Panc1 (cell line): ENCODE data around the gene SLC29A1. TPM values are rescaled to one million over a fixed set of nuclear protein-coding genes. Genes with fewer than 3 reads are reported as not detected.

Source experiments
- ATAC-seq: fragments of 200-7000 bp; cut with Tn5 transposase; 2 replicates; pipeline ENCODE4 v1.9.1; 2020; ENCODE audit warnings: mild to moderate bottlenecking, moderate library complexity
- BruUV-seq: library from RNA; stranded (reverse); fragments of 400-500 nt; replicated peaks from 2 replicates; lab custom pipeline; 2021; lab: Mats Ljungman, UMichigan
- CTCF ChIA-PET: fragments of 300-600 bp; sonication (Branson Sonifier 250); formaldehyde crosslinking; loops from one replicate; lab custom pipeline; 2022; ENCODE audit warnings: antibody characterized with exemption; lab: Charles Lee
- POLR2A ChIA-PET: fragments of 300-600 bp; sonication (Branson Sonifier 250); formaldehyde crosslinking; loops from one replicate; lab custom pipeline; 2022; ENCODE audit warnings: antibody characterized with exemption; lab: Charles Lee
- DNase-seq: peaks from one replicate; pipeline ENCODE4 v3.0.0-alpha.2; 2010; ENCODE audit warnings: low read depth, low spot score
- H3K27ac ChIP-seq: 2 replicates; pipeline ENCODE4 v1.5.1; 2011; ENCODE audit warnings: mild to moderate bottlenecking, low read length, inconsistent platforms
- H3K27me3 ChIP-seq: fragments of 200-500 bp; sonication (Bioruptor generic); 2 replicates; pipeline ENCODE4 v1.6.0; 2014; ENCODE audit warnings: low read length, inconsistent platforms; ENCODE audit not compliant: control insufficient read depth, insufficient read depth
- H3K36me3 ChIP-seq: fragments of 200-500 bp; sonication (Bioruptor generic); 2 replicates; pipeline ENCODE4 v1.5.1; 2014; ENCODE audit warnings: inconsistent platforms, mild to moderate bottlenecking, low read length, moderate library complexity; ENCODE audit not compliant: control insufficient read depth, insufficient read depth
- H3K4me1 ChIP-seq: 2 replicates; pipeline ENCODE4 v1.5.1; 2011; ENCODE audit warnings: inconsistent platforms, mild to moderate bottlenecking, low read length, moderate library complexity; ENCODE audit not compliant: control insufficient read depth, insufficient read depth
- H3K4me3 ChIP-seq, 2 experiments: 2 replicates each; pipeline ENCODE4 v1.5.1; 2011 to 2012; ENCODE audit warnings: low read depth in 2 of 2, low read length in 2 of 2, mild to moderate bottlenecking in 2 of 2, inconsistent platforms in 1 of 2, moderate library complexity in 1 of 2
- H3K9me3 ChIP-seq: fragments of 200-500 bp; sonication (Bioruptor generic); 2 replicates; pipeline ENCODE4 v1.5.1; 2014; ENCODE audit warnings: low read depth, mild to moderate bottlenecking, inconsistent platforms, low read length, moderate library complexity; ENCODE audit not compliant: control insufficient read depth, insufficient read depth
- POLR2AphosphoS5 ChIP-seq: IDR thresholded peaks from 2 replicates; pipeline ENCODE4 v1.6.1; 2012; ENCODE audit warnings: mild to moderate bottlenecking, low read depth, low read length, moderate library complexity
- SIN3A ChIP-seq: IDR thresholded peaks from 2 replicates; pipeline ENCODE4 v1.6.1; 2012; ENCODE audit warnings: low read depth, mild to moderate bottlenecking, low read length, moderate library complexity, borderline replicate concordance; ENCODE audit not compliant: insufficient read depth
- in situ Hi-C: cut with HindIII; loops from 2 replicates; pipeline ENCODE4 v1.10.0; 2016; ENCODE audit warnings: low sequenced_read_pairs, low pct_unique_long_range_greater_than_20kb
- intact Hi-C: fragments of 100-400 bp; cut with micrococcal nuclease; formaldehyde crosslinking; loops from one replicate; pipeline ENCODE4 v1.10.0; 2022; ENCODE audit not compliant: unreplicated experiment
- total RNA-seq: library from RNA; stranded (reverse); gene quantifications from one replicate; pipeline ENCODE4 v1.2.1, GENCODE V29; 2021; ENCODE audit not compliant: unreplicated experiment
- TF ChIP-seq, protein P1 (sequence below), 2 experiments: IDR thresholded peaks; 2 replicates each; pipeline ENCODE4 v1.6.1; 2011 to 2012; ENCODE audit warnings: low read depth in 2 of 2, control low read depth in 1 of 2, low read length in 1 of 2, mild to moderate bottlenecking in 1 of 2, moderate library complexity in 1 of 2; ENCODE audit not compliant: insufficient read depth in 1 of 2

Gene SLC29A1
- total RNA-seq, 1 experiment from 2014 or later: 263 TPM

DNA sequence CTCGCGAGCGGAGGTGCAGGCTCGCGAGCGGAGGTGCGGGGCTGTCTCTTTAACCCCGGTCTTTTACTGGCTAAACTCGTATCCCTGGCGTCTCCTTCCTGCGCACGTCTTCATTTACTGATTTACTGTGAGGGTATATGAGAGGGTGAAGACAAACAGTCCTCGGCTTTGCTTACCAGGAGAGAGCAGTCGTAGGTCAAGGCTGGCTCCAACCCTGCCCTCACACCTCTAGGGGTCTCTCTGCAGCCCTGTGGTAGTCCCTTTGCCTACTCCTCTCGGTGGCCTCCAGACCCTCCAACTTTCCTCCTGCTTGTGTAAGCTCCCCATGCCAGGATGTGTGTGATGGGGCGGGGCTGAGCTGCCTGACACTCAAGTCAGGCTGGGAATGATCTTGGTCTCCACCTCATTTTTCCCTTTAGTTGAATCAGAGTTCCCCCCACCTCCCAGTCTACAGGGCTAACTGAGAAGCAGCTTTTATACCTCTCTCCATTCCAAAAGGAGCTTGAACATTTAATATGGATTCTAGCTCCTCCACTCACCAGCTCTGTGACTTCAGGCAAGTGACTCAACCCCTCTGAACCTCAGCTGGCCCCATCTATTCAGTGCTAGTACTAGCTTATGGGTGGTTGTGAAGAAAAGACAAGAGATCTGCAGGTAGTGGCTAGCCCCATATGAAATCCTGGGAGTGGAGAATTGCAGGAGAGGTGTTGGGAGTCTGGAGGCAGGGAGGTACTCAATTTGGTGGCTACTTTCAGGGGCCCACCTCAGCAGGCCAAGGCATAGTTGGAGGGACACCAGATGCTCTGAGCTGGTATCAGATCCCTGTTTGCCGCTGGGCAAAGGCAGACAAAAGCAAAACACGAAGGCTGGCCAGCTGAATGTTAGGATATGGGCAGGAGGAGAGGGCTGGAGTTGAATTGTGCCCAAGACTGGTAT, 902 bp downstream of the SLC29A1 start:
- in situ Hi-C loops: no loop called here
- Histone ChIP-seq H3K36me3 (no peaks in the 10 kb centered on the region), H3K9me3 (no peaks in the 10 kb centered on the region), H3K27me3 (no peaks in the 10 kb centered on the region), H3K27ac (peak overlapping the region; percentile 91), H3K4me1 (peaks cover 61% of the 10 kb centered on the region), H3K4me3 (peak overlapping the region; percentile 55 to 83)
- DNase-seq (no peak), ATAC-seq (no peak)
- CTCF ChIA-PET: interaction anchor here (0.6 to 1.4 kb wide), 5 partner anchors 10 to 35 kb away, joined by 3 to 7 read pairs (median 4); no protein-coding TSS in a partner anchor
- TF ChIP-seq POLR2AphosphoS5: no peak; the same call in 1 of the 2 replicates
- peak; percentile 68; the same call in 1 of the 2 replicates for TF ChIP-seq SIN3A
- TF ChIP-seq, protein P1, sequence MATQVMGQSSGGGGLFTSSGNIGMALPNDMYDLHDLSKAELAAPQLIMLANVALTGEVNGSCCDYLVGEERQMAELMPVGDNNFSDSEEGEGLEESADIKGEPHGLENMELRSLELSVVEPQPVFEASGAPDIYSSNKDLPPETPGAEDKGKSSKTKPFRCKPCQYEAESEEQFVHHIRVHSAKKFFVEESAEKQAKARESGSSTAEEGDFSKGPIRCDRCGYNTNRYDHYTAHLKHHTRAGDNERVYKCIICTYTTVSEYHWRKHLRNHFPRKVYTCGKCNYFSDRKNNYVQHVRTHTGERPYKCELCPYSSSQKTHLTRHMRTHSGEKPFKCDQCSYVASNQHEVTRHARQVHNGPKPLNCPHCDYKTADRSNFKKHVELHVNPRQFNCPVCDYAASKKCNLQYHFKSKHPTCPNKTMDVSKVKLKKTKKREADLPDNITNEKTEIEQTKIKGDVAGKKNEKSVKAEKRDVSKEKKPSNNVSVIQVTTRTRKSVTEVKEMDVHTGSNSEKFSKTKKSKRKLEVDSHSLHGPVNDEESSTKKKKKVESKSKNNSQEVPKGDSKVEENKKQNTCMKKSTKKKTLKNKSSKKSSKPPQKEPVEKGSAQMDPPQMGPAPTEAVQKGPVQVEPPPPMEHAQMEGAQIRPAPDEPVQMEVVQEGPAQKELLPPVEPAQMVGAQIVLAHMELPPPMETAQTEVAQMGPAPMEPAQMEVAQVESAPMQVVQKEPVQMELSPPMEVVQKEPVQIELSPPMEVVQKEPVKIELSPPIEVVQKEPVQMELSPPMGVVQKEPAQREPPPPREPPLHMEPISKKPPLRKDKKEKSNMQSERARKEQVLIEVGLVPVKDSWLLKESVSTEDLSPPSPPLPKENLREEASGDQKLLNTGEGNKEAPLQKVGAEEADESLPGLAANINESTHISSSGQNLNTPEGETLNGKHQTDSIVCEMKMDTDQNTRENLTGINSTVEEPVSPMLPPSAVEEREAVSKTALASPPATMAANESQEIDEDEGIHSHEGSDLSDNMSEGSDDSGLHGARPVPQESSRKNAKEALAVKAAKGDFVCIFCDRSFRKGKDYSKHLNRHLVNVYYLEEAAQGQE (IDR thresholded peaks at IDR 0.05; ENCODE audit: insufficient read depth in 1 of 2, low read depth in 2 of 2, low read length in 1 of 2): no peak
- POLR2A ChIA-PET: interaction anchor here (0.6 to 1.0 kb wide), 3 partner anchors 13 to 31 kb away, joined by 3 read pairs; no protein-coding TSS in a partner anchor
- no TSS peak for BruUV-seq
- intact Hi-C loops: loop anchor here (1.0 to 5.0 kb wide), 2 partner anchors 10 to 47 kb away; no protein-coding TSS in a partner anchor

- peak overlapping the region; percentile 55 to 83 for H3K4me3 ChIP-seq
- no peaks in the 10 kb centered on the region for H3K9me3 ChIP-seq
- DNase-seq: no peak
- in situ Hi-C loops (no loop called here), intact Hi-C loops (loop anchor here (1.0 to 5.0 kb wide), 2 partner anchors 9 to 48 kb away; no protein-coding TSS in a partner anchor)
- peak overlapping the region; percentile 91 for H3K27ac ChIP-seq
- no peaks in the 10 kb centered on the region for H3K27me3 ChIP-seq
- H3K36me3 ChIP-seq: no peaks in the 10 kb centered on the region
- no peak for ATAC-seq
- CTCF ChIA-PET: interaction anchor here (0.6 to 1.4 kb wide), 4 partner anchors 9 to 35 kb away, joined by 3 to 5 read pairs (median 4); no protein-coding TSS in a partner anchor
- BruUV-seq: no TSS peak
- POLR2A ChIA-PET: interaction anchor here (0.7 kb wide), 1 partner anchor 18 kb away, joined by 3 read pairs; no protein-coding TSS in a partner anchor
- no peak for TF ChIP-seq SIN3A
- TF ChIP-seq, protein P1 (IDR thresholded peaks at IDR 0.05; ENCODE audit: insufficient read depth in 1 of 2, low read depth in 2 of 2, low read length in 1 of 2): no peak
- peaks cover 61% of the 10 kb centered on the region for H3K4me1 ChIP-seq
These were observed 1.5 kb downstream of the SLC29A1 start for GRCh38 chr6:44224965-44225305.
